CD8-positive, alpha-beta memory T cell (primary cell): Measurements from ENCODE around the gene GPX5. TPM values are rescaled to one million over a fixed set of nuclear protein-coding genes. Genes with fewer than 3 reads are reported as not detected.
A peak's percentile ranks its signal among the peaks of the same experiment; 100 is the strongest.
"Not testable (repeated sequence)": the region's sequence is repeated elsewhere in the genome, so short reads cannot be mapped to it uniquely, and the experiment has no call there.

ENCODE experiments used
- CTCF ChIA-PET: fragments of 350-600 bp; sonication (Branson Sonifier 250); formaldehyde crosslinking; loops from one replicate; lab custom pipeline; 2021; ENCODE audit warnings: antibody characterized with exemption; lab: Charles Lee
- POLR2A ChIA-PET: fragments of 350-600 bp; sonication (Branson Sonifier 250); formaldehyde crosslinking; loops from one replicate; lab custom pipeline; 2021; ENCODE audit warnings: antibody characterized with exemption; lab: Charles Lee
- DNase-seq, 5 donors: peaks; one replicate each; pipeline versions ENCODE4 v3.0.0 to v3.0.0-alpha.2; 2020 to 2022; ENCODE audit warnings: mixed read lengths in 1 of 5
- H3K27ac ChIP-seq: one replicate; pipeline ENCODE4 v1.7.0; 2013; ENCODE audit warnings: low read depth, mild to moderate bottlenecking, low read length, moderate library complexity
- H3K27me3 ChIP-seq: 2 replicates; pipeline ENCODE4 v1.7.0; 2013; ENCODE audit warnings: low read length, mild to moderate bottlenecking; ENCODE audit not compliant: insufficient read depth, poor library complexity, severe bottlenecking
- H3K36me3 ChIP-seq: 2 replicates; pipeline ENCODE4 v1.7.0; 2013; ENCODE audit warnings: mild to moderate bottlenecking, low read length, moderate library complexity; ENCODE audit not compliant: insufficient read depth
- H3K4me1 ChIP-seq: 2 replicates; pipeline ENCODE4 v1.7.0; 2013; ENCODE audit warnings: mild to moderate bottlenecking, low read length, moderate library complexity; ENCODE audit not compliant: insufficient read depth
- H3K4me3 ChIP-seq: 2 replicates; pipeline ENCODE4 v1.7.0; 2013; ENCODE audit warnings: mild to moderate bottlenecking, low read length
- H3K9me3 ChIP-seq: 2 replicates; pipeline ENCODE4 v1.7.0; 2013; ENCODE audit warnings: mild to moderate bottlenecking, low read length
- H3K27ac Mint-ChIP-seq, 8 donors: one replicate each; pipeline ENCODE4 v1.8.0; 2020 to 2021; ENCODE audit warnings: mixed read lengths in 8 of 8, mild to moderate bottlenecking in 6 of 8, inconsistent platforms in 3 of 8, moderate library complexity in 3 of 8
- H3K27me3 Mint-ChIP-seq, 2 donors: one replicate each; pipeline ENCODE4 v1.8.0; 2020 to 2021; ENCODE audit warnings: mixed read lengths in 2 of 2, mild to moderate bottlenecking in 1 of 2, moderate library complexity in 1 of 2
- H3K36me3 Mint-ChIP-seq, 3 donors: one replicate each; pipeline ENCODE4 v1.8.0; 2020 to 2021; ENCODE audit warnings: mixed read lengths in 3 of 3, inconsistent platforms in 1 of 3, mild to moderate bottlenecking in 1 of 3
- H3K4me1 Mint-ChIP-seq, 3 donors: one replicate each; pipeline ENCODE4 v1.8.0; 2020 to 2021; ENCODE audit warnings: mixed read lengths in 3 of 3, inconsistent platforms in 1 of 3, mild to moderate bottlenecking in 1 of 3
- H3K4me3 Mint-ChIP-seq, 7 donors: one replicate each; pipeline ENCODE4 v1.8.0; 2020 to 2021; ENCODE audit warnings: mixed read lengths in 7 of 7, mild to moderate bottlenecking in 6 of 7, moderate library complexity in 4 of 7, inconsistent platforms in 2 of 7
- H3K9me3 Mint-ChIP-seq, 5 donors: one replicate each; pipeline ENCODE4 v1.8.0; 2020 to 2022; ENCODE audit warnings: mixed read lengths in 5 of 5, mild to moderate bottlenecking in 3 of 5, moderate library complexity in 2 of 5, inconsistent platforms in 1 of 5
- polyA plus RNA-seq: library from polyadenylated mRNA; unstranded; fragments of 300-500 nt; fragmentation: Illumina TruSeq; gene quantifications from one replicate; pipeline ENCODE4 v1.2.3, GENCODE V29; 2021
- total RNA-seq, 2 experiments: library from RNA; stranded (reverse); gene quantifications; one replicate each; pipeline ENCODE4 v1.2.3, GENCODE V29; 2021

GPX5 gene
- total and polyA plus RNA-seq, 3 experiments from 2014 or later, result 0.84 TPM; not detected in 2

DNA sequence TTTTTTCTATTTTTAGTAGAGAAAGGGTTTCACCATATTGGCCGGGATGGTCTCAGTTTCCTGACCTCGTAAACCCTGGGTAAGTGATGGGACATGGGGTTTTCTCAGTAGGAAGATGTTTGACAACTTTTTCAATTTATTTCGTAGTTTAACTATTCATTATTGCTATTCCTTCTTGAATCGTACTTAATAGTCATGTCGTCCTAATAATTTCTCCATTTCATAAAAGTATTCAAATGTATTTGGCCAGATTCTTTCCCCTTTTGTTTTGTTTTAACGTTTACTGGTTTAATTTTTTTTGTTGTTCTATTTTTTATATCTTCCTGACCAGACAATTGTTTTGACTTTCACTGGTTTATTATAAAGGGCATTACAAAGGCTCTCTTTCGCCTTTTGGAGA, 16.3 kb downstream of the GPX5 start:
- Histone ChIP-seq H3K9me3 (no peaks in the 10 kb centered on the region), H3K4me3 (peak overlapping the region; percentile 60), H3K4me1 (peaks cover 5% of the 10 kb centered on the region), H3K27ac (peak overlapping the region; percentile 65), H3K36me3 (no peaks in the 10 kb centered on the region), H3K27me3 (peaks cover 12% of the 10 kb centered on the region)
- no peak for DNase-seq
- POLR2A ChIA-PET, result no interaction called here
- CTCF ChIA-PET, result no interaction called here
- peaks cover 0 to 8% (median 0%) of the 10 kb centered on the region in 3 donors for H3K36me3 Mint-ChIP-seq
- peaks cover 60 to 87% of the 10 kb centered on the region in 2 donors for H3K27me3 Mint-ChIP-seq
- H3K4me1 Mint-ChIP-seq, result peaks cover 6 to 31% (median 21%) of the 10 kb centered on the region in 3 donors
- peak overlapping the region in 5 of 7 donors; percentile 32 to 88 (median 67) for H3K4me3 Mint-ChIP-seq
- peaks cover 22 to 33% (median 23%) of the 10 kb centered on the region in 5 donors for H3K9me3 Mint-ChIP-seq
- H3K27ac Mint-ChIP-seq, result no peak overlapping the region

DNA sequence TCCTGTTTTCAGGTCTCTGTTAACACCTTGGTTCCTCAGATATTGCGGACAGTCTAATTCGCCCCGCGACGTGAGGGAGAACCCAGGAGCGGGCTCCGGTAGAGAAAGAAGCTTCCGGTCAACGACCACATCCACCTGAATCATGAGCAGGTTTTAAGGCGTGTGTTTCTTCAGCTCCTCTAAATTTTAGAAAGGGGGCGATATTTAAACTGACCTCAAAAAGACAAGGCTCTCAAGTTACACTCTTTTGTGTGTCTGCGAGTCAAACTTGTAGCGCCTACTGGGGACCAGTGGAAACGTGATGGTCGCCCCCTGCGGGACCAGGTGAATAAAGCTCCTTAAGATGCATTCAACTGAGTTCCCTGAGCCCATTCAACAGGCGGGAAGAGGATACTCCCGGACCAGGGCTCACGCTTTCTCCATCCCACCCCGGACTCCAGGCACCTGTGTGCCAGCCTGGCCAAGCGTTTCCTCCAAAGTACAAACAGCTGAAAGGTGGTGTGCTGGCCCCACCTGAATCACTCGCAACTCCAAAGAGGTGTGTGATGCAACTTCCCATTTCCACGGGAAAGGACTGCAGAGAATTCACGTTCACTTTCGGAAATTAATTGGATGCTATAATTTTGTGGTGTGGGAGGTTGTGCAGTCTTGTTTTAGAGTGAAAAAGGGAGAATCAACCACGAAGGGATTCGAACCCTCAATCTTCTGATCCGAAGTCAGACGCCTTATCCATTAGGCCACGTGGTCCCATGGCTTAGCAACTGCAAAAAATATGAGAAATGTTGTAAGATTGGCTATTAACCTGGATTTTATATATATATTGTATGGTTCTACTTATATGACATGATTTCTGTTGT, 17.0 kb downstream of the GPX5 start:
- Histone ChIP-seq H3K4me3 (peak overlapping the region; percentile 60), H3K9me3 (no peaks in the 10 kb centered on the region), H3K4me1 (peaks cover 5% of the 10 kb centered on the region), H3K27me3 (peaks cover 12% of the 10 kb centered on the region), H3K27ac (peak overlapping the region; percentile 65), H3K36me3 (no peaks in the 10 kb centered on the region)
- peak overlapping the region; percentile 67 to 88 (median 72) for H3K4me3 Mint-ChIP-seq
- ChIA-PET CTCF (no interaction called here), POLR2A (no interaction called here)
- DNase-seq, result peak in 2 of 5 donors; percentile 9 to 59
- H3K9me3 Mint-ChIP-seq, result peaks cover 22 to 34% (median 23%) of the 10 kb centered on the region in 5 donors
- H3K27me3 Mint-ChIP-seq, result peaks cover 62 to 87% of the 10 kb centered on the region in 2 donors
- H3K36me3 Mint-ChIP-seq, result peaks cover 0 to 8% (median 0%) of the 10 kb centered on the region in 3 donors
- peak overlapping the region in 1 of 8 donors; percentile 75 for H3K27ac Mint-ChIP-seq
- H3K4me1 Mint-ChIP-seq, result peaks cover 6 to 28% (median 21%) of the 10 kb centered on the region in 3 donors

DNA sequence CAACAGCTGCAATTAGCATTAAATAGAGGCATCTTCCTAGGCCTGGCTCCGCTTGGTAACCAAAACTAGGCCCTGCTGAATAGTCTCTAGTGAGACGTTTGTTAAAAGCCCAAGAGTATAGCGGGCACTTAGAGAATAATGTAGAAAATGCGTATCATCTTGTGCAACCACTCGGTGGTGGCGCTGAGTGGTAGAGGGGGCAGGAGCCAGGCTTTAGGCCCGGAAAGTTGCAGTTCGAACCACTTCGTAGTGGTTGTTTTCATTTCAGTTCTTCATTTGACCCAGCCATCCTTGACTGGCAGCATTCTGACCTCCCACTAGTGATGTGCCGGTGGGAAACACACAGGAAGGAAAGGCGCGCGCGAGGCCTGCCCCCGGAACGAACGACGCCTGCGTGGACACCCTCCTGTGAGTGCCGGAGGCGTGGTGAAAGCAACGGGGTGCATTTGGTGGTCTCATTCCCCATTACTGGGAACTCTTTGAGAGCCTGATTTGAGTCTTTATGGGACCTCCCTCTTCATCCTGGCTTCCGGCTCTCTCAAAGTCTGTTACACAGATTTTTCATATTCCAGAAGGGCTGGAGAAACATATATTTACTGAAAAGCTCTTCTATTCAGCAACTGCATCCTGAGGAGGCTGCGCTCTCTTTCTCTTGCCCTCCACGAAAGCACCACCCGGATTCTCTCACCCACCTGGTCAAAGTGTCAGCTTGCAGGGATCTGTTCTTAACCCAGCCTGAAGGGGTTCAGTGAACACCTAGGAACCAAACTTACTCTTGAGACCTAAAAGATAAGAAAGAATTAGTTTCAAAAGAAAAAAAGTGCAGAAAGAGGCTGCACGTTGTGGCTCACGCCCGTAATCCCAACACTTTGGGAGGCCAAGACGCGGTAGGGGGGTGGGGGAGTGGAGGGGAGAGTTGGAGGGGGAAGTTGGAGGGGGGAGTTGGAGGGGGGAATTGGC, 18.2 kb downstream of the GPX5 start:
- ChIA-PET CTCF (no interaction called here), POLR2A (no interaction called here)
- Mint-ChIP-seq H3K9me3 (peaks cover 21 to 34% (median 22%) of the 10 kb centered on the region in 5 donors), H3K4me1 (peaks cover 6 to 23% (median 21%) of the 10 kb centered on the region in 3 donors), H3K27me3 (peaks cover 50 to 86% of the 10 kb centered on the region in 2 donors), H3K4me3 (peak overlapping the region in 6 of 7 donors; percentile 26 to 59 (median 52)), H3K27ac (peak overlapping the region in 1 of 8 donors; percentile 19), H3K36me3 (peaks cover 0 to 8% (median 0%) of the 10 kb centered on the region in 3 donors)
- Histone ChIP-seq H3K36me3 (no peaks in the 10 kb centered on the region), H3K9me3 (no peaks in the 10 kb centered on the region), H3K4me1 (peaks cover 5% of the 10 kb centered on the region), H3K27me3 (peaks cover 7% of the 10 kb centered on the region), H3K27ac (no peak overlapping the region), H3K4me3 (peak overlapping the region; percentile 32)
- DNase-seq, result peak in 1 of 5 donors; percentile 51

DNA sequence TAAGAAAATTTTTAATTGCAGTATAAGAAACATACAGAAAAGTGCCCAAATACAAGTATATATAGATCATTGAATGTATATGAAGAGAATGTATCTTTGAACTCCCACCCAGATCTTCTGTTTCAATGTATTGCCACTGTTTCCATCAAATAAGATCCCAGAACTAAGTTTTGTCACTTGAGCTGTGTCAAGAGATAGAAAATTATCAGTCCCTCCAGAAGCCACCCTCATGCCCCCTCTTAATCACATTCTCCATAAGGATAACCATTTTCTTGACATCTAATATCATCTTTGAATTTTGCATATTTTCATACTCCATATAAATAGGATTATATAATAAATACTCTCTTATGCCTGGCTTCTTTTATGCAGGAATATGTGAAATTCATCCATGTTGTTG, 20.3 kb downstream of the GPX5 start:
- Histone ChIP-seq H3K4me3 (no peak overlapping the region), H3K27me3 (peaks cover 7% of the 10 kb centered on the region), H3K9me3 (no peaks in the 10 kb centered on the region), H3K36me3 (no peaks in the 10 kb centered on the region), H3K27ac (no peak overlapping the region), H3K4me1 (peaks cover 5% of the 10 kb centered on the region)
- ChIA-PET POLR2A (no interaction called here), CTCF (no interaction called here)
- peaks cover 14 to 26% (median 16%) of the 10 kb centered on the region in 5 donors for H3K9me3 Mint-ChIP-seq
- no peak overlapping the region for H3K4me3 Mint-ChIP-seq
- peaks cover 6 to 23% (median 21%) of the 10 kb centered on the region in 3 donors for H3K4me1 Mint-ChIP-seq
- H3K27ac Mint-ChIP-seq, result no peak overlapping the region
- peaks cover 0 to 4% (median 0%) of the 10 kb centered on the region in 3 donors for H3K36me3 Mint-ChIP-seq
- no peak for DNase-seq
- H3K27me3 Mint-ChIP-seq, result peaks cover 51 to 84% of the 10 kb centered on the region in 2 donors

DNA sequence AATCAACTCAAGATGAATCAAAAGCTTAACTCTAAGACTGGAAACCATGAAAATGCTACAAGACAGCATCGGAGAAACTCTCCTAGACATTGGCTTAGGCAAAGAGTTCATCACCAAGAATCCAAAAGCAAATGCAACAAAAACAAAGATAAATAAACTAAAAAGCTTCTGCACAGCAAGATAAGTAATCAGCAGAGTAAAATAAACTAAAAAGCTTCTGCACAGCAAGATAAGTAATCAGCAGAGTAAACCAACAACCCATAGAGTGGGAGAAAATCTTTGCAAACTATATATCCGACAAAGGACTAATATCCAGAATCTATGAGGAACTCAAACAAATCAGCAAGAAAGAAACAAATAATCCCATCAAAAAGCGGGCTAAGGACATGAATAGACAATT, 21.3 kb downstream of the GPX5 start:
- Mint-ChIP-seq H3K9me3 (peaks cover 6 to 18% (median 11%) of the 10 kb centered on the region in 5 donors), H3K27me3 (peaks cover 48 to 82% of the 10 kb centered on the region in 2 donors), H3K4me1 (peaks cover 6 to 23% (median 21%) of the 10 kb centered on the region in 3 donors)
- DNase-seq, H3K36me3 ChIP-seq, H3K4me1 ChIP-seq, H3K27ac Mint-ChIP-seq, H3K9me3 ChIP-seq, CTCF ChIA-PET, H3K4me3 ChIP-seq, H3K4me3 Mint-ChIP-seq, H3K27me3 ChIP-seq, H3K36me3 Mint-ChIP-seq, POLR2A ChIA-PET: not testable (repeated sequence)
- peak overlapping the region; percentile 57 for H3K27ac ChIP-seq

DNA sequence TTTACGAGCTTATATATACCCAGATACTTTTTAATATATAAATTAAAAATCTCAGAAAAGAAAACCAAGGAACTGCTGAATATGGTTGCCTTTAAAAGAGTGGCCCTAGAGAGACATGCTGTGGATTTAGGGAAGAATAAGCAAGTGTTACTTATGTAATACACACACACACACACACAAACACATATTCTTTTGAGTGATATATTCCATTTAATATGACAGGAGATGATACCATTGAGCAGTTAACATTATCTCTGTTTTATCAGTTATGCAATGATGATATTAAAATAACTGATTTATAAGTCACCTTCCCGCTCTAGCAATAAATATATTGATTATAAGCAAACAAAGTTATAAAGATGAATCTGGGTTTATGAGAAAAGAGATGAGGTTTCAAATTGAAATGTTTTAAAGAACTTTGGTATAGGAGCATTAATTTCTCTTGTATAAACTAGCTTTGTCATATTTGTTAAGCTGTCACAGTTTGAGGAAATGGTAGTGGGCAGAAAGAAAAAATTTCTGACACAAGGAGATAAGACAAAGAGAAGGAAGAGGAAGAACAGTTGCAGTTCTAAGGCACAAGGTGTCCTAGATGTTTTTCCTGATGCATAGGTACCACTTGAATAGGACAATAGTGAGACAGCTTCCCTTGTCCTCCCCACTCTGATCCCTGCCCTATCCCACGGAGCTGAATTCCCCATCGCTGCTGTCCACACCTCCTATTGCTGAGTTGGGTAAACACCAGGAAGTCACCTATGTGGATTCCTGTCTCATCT, 26.4 kb downstream of the GPX5 start:
- H3K4me3 ChIP-seq, result no peak overlapping the region
- no peaks in the 10 kb centered on the region for H3K27me3 ChIP-seq
- ChIA-PET CTCF (no interaction called here), POLR2A (no interaction called here)
- Mint-ChIP-seq H3K27me3 (peaks cover 38 to 86% of the 10 kb centered on the region in 2 donors), H3K36me3 (no peaks in the 10 kb centered on the region), H3K4me1 (peaks cover 0 to 4% (median 0%) of the 10 kb centered on the region in 3 donors), H3K9me3 (peaks cover 0 to 3% (median 0%) of the 10 kb centered on the region in 5 donors), H3K27ac (no peak overlapping the region), H3K4me3 (no peak overlapping the region)
- DNase-seq, result no peak
- no peaks in the 10 kb centered on the region for H3K9me3 ChIP-seq
- no peaks in the 10 kb centered on the region for H3K4me1 ChIP-seq
- peak overlapping the region; percentile 12 for H3K27ac ChIP-seq
- no peaks in the 10 kb centered on the region for H3K36me3 ChIP-seq

DNA sequence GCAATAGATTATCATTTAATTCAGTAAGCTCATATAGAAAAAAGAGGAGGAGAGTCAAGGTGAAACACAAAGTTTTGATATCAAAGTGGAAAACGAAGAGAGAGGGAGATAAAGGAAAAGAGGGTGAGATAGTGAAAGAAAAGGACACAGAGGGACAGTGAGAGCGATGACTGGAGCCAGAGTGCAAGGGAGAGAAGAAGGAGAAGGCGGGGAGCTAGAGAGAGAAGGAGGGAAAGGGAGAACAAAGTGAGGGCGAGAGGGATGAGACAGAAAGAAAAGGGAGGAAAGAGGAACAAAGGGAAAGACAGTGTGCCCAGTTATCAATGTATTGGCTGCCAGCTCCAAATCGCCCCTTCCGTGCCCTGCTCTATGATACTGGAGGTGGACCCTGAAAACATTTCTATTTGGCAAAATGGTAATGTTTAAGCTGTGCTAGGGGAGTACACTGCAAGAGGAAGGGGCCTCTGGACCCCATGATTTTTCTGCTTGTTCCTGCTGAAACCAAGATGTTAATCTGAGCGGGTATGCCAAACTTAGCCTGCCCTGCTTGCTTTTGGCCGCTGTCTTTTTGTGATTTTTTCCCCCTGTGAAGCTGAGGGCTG, 27.8 kb downstream of the GPX5 start:
- Mint-ChIP-seq H3K27ac (no peak overlapping the region), H3K4me3 (no peak overlapping the region), H3K27me3 (peaks cover 38 to 79% of the 10 kb centered on the region in 2 donors), H3K4me1 (peaks cover 0 to 4% (median 0%) of the 10 kb centered on the region in 3 donors), H3K9me3 (peaks cover 0 to 2% (median 0%) of the 10 kb centered on the region in 5 donors), H3K36me3 (no peaks in the 10 kb centered on the region)
- no peaks in the 10 kb centered on the region for H3K36me3 ChIP-seq
- peak overlapping the region; percentile 15 for H3K27ac ChIP-seq
- no peak for DNase-seq
- H3K9me3 ChIP-seq, result no peaks in the 10 kb centered on the region
- ChIA-PET CTCF (no interaction called here), POLR2A (no interaction called here)
- no peak overlapping the region for H3K4me3 ChIP-seq
- no peaks in the 10 kb centered on the region for H3K27me3 ChIP-seq
- no peaks in the 10 kb centered on the region for H3K4me1 ChIP-seq
